Neural cell (in vitro differentiated cells): Measurements from ENCODE around the gene ADGRF3. TPM values are rescaled to one million over a fixed set of nuclear protein-coding genes. Genes with fewer than 3 reads are reported as not detected.

Source experiments
- H2AFZ ChIP-seq: fragments of 200-600, 300-800 bp; sonication (generic), shearing (Covaris generic); 2 replicates; pipeline ENCODE4 v1.6.0; 2014; ENCODE audit warnings: low read depth, mild to moderate bottlenecking, antibody characterized with exemption, low read length, moderate library complexity
- H3F3A ChIP-seq: fragments of 200-600 bp; shearing (Covaris generic); 2 replicates; pipeline ENCODE4 v1.6.1; 2016; ENCODE audit warnings: mild to moderate bottlenecking, moderate library complexity, mixed read lengths, antibody characterized with exemption, low read length; ENCODE audit not compliant: insufficient read depth, poor library complexity, severe bottlenecking
- H3K27ac ChIP-seq: fragments of 200-600, 300-800 bp; sonication (generic), shearing (Covaris generic); 2 replicates; pipeline ENCODE4 v1.5.1; 2014; ENCODE audit warnings: mild to moderate bottlenecking, low read length, moderate library complexity
- H3K27me3 ChIP-seq: fragments of 300-800, 200-600 bp; sonication (generic), shearing (Covaris generic); 2 replicates; pipeline ENCODE4 v1.6.0; 2014; ENCODE audit warnings: mild to moderate bottlenecking, low read depth, low read length, moderate library complexity; ENCODE audit not compliant: insufficient read depth
- H3K36me3 ChIP-seq: fragments of 300-800, 200-600 bp; sonication (generic), shearing (Covaris generic); 2 replicates; pipeline ENCODE4 v1.5.1; 2014; ENCODE audit warnings: mild to moderate bottlenecking, antibody characterized with exemption, low read length, moderate library complexity; ENCODE audit not compliant: insufficient read depth
- H3K4me2 ChIP-seq: fragments of 300-800, 200-600 bp; sonication (generic), shearing (Covaris generic); 2 replicates; pipeline ENCODE4 v1.6.0; 2014; ENCODE audit warnings: mild to moderate bottlenecking, low read length
- H3K4me3 ChIP-seq: fragments of 300-800, 200-600 bp; sonication (generic), shearing (Covaris generic); 2 replicates; pipeline ENCODE4 v1.5.1; 2014; ENCODE audit warnings: mild to moderate bottlenecking, low read length, moderate library complexity
- H3K79me2 ChIP-seq: fragments of 200-600 bp; shearing (Covaris generic); replicated peaks from 2 replicates; pipeline ENCODE4 v1.6.0; 2014; ENCODE audit warnings: mild to moderate bottlenecking, low read length, moderate library complexity; ENCODE audit not compliant: insufficient read depth
- H3K9ac ChIP-seq: fragments of 300-800, 200-600 bp; sonication (generic), shearing (Covaris generic); 2 replicates; pipeline ENCODE4 v1.6.1; 2016; ENCODE audit warnings: mild to moderate bottlenecking, low read length, mixed read lengths
- H3K9me2 ChIP-seq: fragments of 200-600 bp; shearing (Covaris generic); 2 replicates; pipeline ENCODE4 v1.6.1; 2016; ENCODE audit warnings: mild to moderate bottlenecking, low read length, mixed read lengths; ENCODE audit not compliant: insufficient read depth
- H3K9me3 ChIP-seq: fragments of 200-600, 300-800 bp; sonication (generic), shearing (Covaris generic); 2 replicates; pipeline ENCODE4 v1.6.1; 2016; ENCODE audit warnings: mild to moderate bottlenecking, mixed run types, low read length, moderate library complexity, mixed read lengths
- H4K20me1 ChIP-seq: fragments of 200-600 bp; shearing (Covaris generic); 2 replicates; pipeline ENCODE4 v1.6.1; 2016; ENCODE audit warnings: mild to moderate bottlenecking, mixed run types; ENCODE audit not compliant: insufficient read depth
- EP300 ChIP-seq: fragments of 450-650 bp; conservative IDR thresholded peaks from 2 replicates; pipeline ENCODE4 v1.6.1; 2014; ENCODE audit warnings: antibody characterized with exemption, mild to moderate bottlenecking, moderate library complexity; ENCODE audit not compliant: poor library complexity, severe bottlenecking
- EZH2 ChIP-seq: fragments of 200-600, 300-800 bp; shearing (Covaris generic), sonication (generic); IDR thresholded peaks from 2 replicates; pipeline ENCODE4 v1.6.1; 2014; ENCODE audit warnings: antibody characterized with exemption, low read length, borderline replicate concordance, mild to moderate bottlenecking; ENCODE audit not compliant: insufficient read depth, poor library complexity, severe bottlenecking
- MXI1 ChIP-seq: fragments of 450-650 bp; conservative IDR thresholded peaks from 2 replicates; pipeline ENCODE4 v1.6.1; 2014; ENCODE audit warnings: antibody characterized with exemption, mild to moderate bottlenecking; ENCODE audit not compliant: poor library complexity, severe bottlenecking
- POLR2AphosphoS5 ChIP-seq: IDR thresholded peaks from 2 replicates; pipeline ENCODE4 v1.6.1; 2012
- RAD21 ChIP-seq: fragments of 450-650 bp; conservative IDR thresholded peaks from 2 replicates; pipeline ENCODE4 v1.6.1; 2014; ENCODE audit warnings: antibody characterized with exemption, mild to moderate bottlenecking, moderate library complexity
- SMC3 ChIP-seq: fragments of 450-650 bp; conservative IDR thresholded peaks from 2 replicates; pipeline ENCODE4 v1.6.1; 2014; ENCODE audit warnings: antibody characterized with exemption, mild to moderate bottlenecking, moderate library complexity; ENCODE audit not compliant: poor library complexity
- TAF1 ChIP-seq: IDR thresholded peaks from 2 replicates; pipeline ENCODE4 v1.6.1; 2012; ENCODE audit warnings: low read depth
- polyA plus RNA-seq: library from polyadenylated mRNA; depleted of rRNA; stranded (reverse); fragments of >200 nt; gene quantifications from 2 replicates; pipeline ENCODE4 v1.2.3, GENCODE V29; 2014
- TF ChIP-seq, protein P1 (sequence below): IDR thresholded peaks from 2 replicates; pipeline ENCODE4 v1.6.1; 2012; ENCODE audit warnings: borderline replicate concordance
- TF ChIP-seq, protein P2 (sequence below): fragments of 450-650 bp; IDR thresholded peaks from 2 replicates; pipeline ENCODE4 v1.5.1; 2014; ENCODE audit warnings: antibody characterized with exemption, mild to moderate bottlenecking, moderate library complexity; ENCODE audit not compliant: poor library complexity, severe bottlenecking

Gene ADGRF3
- polyA plus RNA-seq, 1 donor from 2014 or later, result 0.42 TPM

DNA sequence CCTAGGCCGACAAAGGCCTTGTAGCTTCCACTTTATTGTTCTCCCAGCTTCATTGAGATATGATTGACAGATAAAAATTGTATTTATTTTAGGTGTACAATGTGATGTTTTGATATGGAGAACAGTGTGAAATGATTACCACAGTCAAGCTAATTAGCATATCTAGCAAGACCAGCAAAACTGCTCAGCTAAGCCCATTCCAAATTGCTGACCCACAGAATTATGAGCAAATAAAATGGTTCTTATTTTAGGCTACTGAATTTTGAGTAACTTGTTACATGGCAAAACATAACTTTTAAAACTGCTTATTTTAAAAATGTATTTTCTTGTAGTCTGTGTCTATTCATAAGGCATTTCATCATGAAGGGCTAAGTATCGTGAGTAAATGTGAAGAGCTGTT lies 9.3 kb downstream of the ADGRF3 start:
- no peaks in the 10 kb centered on the region for H3K27me3 ChIP-seq
- no peaks in the 10 kb centered on the region for H3K9me3 ChIP-seq

DNA sequence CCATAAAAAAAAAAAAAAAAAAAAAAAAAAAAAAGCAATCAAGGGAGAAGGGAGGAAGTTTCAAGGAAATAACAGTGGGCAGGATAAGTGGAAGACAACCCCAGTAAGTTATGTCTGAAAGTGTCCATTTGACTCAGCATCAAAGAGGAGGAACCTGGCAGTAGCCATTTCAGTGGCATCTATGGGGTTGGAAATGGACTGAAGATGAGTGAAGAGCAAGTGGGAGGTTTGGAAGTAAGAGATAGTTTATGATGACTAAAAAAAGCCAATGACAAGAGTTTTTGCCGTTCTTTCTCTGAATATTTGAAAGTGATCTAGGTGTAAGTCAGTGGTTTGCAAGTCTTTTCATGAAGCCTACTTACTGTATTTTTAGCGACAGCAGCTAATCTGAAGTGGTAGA lies 9.9 kb downstream of the ADGRF3 start:
- Histone ChIP-seq H3F3A (no peaks in the 10 kb centered on the region), H3K9me2 (no peaks in the 10 kb centered on the region), H3K79me2 (no peaks in the 10 kb centered on the region), H3K36me3 (no peaks in the 10 kb centered on the region), H2AFZ (no peak overlapping the region), H3K4me2 (no peak overlapping the region), H4K20me1 (no peaks in the 10 kb centered on the region), H3K4me3 (no peak overlapping the region), H3K27ac (no peak overlapping the region), H3K9me3 (no peaks in the 10 kb centered on the region), H3K9ac (no peak overlapping the region), H3K27me3 (no peaks in the 10 kb centered on the region)
- TF ChIP-seq RAD21 (no peak), SMC3 (no peak), EZH2 (no peak)
- TF ChIP-seq, protein P1, sequence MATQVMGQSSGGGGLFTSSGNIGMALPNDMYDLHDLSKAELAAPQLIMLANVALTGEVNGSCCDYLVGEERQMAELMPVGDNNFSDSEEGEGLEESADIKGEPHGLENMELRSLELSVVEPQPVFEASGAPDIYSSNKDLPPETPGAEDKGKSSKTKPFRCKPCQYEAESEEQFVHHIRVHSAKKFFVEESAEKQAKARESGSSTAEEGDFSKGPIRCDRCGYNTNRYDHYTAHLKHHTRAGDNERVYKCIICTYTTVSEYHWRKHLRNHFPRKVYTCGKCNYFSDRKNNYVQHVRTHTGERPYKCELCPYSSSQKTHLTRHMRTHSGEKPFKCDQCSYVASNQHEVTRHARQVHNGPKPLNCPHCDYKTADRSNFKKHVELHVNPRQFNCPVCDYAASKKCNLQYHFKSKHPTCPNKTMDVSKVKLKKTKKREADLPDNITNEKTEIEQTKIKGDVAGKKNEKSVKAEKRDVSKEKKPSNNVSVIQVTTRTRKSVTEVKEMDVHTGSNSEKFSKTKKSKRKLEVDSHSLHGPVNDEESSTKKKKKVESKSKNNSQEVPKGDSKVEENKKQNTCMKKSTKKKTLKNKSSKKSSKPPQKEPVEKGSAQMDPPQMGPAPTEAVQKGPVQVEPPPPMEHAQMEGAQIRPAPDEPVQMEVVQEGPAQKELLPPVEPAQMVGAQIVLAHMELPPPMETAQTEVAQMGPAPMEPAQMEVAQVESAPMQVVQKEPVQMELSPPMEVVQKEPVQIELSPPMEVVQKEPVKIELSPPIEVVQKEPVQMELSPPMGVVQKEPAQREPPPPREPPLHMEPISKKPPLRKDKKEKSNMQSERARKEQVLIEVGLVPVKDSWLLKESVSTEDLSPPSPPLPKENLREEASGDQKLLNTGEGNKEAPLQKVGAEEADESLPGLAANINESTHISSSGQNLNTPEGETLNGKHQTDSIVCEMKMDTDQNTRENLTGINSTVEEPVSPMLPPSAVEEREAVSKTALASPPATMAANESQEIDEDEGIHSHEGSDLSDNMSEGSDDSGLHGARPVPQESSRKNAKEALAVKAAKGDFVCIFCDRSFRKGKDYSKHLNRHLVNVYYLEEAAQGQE, result no peak

More for the DNA sequence above, 9.3 kb downstream of the ADGRF3 start:
- Histone ChIP-seq H4K20me1 (no peaks in the 10 kb centered on the region), H3K27ac (no peak overlapping the region), H3K4me2 (no peak overlapping the region), H3K4me3 (no peak overlapping the region), H3K36me3 (no peaks in the 10 kb centered on the region), H3K79me2 (no peaks in the 10 kb centered on the region), H2AFZ (no peak overlapping the region), H3K9me2 (no peaks in the 10 kb centered on the region), H3F3A (no peaks in the 10 kb centered on the region), H3K9ac (no peak overlapping the region)
- TF ChIP-seq, protein P1, result no peak
- TF ChIP-seq, protein P2, sequence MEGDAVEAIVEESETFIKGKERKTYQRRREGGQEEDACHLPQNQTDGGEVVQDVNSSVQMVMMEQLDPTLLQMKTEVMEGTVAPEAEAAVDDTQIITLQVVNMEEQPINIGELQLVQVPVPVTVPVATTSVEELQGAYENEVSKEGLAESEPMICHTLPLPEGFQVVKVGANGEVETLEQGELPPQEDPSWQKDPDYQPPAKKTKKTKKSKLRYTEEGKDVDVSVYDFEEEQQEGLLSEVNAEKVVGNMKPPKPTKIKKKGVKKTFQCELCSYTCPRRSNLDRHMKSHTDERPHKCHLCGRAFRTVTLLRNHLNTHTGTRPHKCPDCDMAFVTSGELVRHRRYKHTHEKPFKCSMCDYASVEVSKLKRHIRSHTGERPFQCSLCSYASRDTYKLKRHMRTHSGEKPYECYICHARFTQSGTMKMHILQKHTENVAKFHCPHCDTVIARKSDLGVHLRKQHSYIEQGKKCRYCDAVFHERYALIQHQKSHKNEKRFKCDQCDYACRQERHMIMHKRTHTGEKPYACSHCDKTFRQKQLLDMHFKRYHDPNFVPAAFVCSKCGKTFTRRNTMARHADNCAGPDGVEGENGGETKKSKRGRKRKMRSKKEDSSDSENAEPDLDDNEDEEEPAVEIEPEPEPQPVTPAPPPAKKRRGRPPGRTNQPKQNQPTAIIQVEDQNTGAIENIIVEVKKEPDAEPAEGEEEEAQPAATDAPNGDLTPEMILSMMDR, result no peak
- TF ChIP-seq EZH2 (no peak), SMC3 (no peak), RAD21 (no peak), POLR2AphosphoS5 (no peak), EP300 (no peak), TAF1 (no peak), MXI1 (no peak)
